ENCODE data around the gene BMPER. TPM values are rescaled to one million over a fixed set of nuclear protein-coding genes. Genes with fewer than 3 reads are reported as not detected.

The BMPER gene
- total RNA-seq, 2 donors from 2014 or later: 3.0 to 3.8 TPM

GRCh38 chr7:34067005-34067778, 161.9 kb downstream of the BMPER start:
- Histone ChIP-seq H3K27ac (no peak overlapping the region), H3K9me3 (no peaks in the 10 kb centered on the region), H3K27me3 (no peaks in the 10 kb centered on the region), H3K4me1 (no peaks in the 10 kb centered on the region), H3K36me3 (no peaks in the 10 kb centered on the region), H3K4me3 (no peak overlapping the region)
- TF ChIP-seq, protein P1, sequence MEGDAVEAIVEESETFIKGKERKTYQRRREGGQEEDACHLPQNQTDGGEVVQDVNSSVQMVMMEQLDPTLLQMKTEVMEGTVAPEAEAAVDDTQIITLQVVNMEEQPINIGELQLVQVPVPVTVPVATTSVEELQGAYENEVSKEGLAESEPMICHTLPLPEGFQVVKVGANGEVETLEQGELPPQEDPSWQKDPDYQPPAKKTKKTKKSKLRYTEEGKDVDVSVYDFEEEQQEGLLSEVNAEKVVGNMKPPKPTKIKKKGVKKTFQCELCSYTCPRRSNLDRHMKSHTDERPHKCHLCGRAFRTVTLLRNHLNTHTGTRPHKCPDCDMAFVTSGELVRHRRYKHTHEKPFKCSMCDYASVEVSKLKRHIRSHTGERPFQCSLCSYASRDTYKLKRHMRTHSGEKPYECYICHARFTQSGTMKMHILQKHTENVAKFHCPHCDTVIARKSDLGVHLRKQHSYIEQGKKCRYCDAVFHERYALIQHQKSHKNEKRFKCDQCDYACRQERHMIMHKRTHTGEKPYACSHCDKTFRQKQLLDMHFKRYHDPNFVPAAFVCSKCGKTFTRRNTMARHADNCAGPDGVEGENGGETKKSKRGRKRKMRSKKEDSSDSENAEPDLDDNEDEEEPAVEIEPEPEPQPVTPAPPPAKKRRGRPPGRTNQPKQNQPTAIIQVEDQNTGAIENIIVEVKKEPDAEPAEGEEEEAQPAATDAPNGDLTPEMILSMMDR (IDR thresholded peaks at IDR 0.05): no peak
- no peak for DNase-seq (ENCODE audit: low spot score)

DNA sequence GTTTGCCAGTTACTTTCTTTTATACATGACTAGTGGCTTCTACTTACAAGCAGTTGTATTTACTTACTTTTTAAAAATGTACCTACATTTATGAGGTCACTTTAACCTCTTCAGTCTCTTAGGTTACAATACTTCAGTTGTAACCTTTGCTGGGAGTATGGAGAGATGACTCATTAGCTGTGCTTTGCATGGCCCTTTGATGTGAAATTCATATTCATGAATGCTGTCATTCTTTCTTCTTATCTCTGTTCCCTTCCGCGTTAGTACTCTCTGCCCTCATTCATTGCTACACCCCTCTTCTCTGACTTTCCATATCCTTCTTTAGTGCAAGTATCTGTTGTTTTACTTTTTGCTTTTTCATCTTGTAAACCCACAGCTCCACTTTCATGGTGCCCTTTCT, 164.3 kb downstream of the BMPER start:
- Histone ChIP-seq H3K27me3 (no peaks in the 10 kb centered on the region), H3K4me3 (no peak overlapping the region), H3K4me1 (no peaks in the 10 kb centered on the region), H3K27ac (no peak overlapping the region), H3K36me3 (no peaks in the 10 kb centered on the region), H3K9me3 (no peaks in the 10 kb centered on the region)
- TF ChIP-seq, protein P1 (IDR thresholded peaks at IDR 0.05): no peak
- DNase-seq (ENCODE audit: low spot score): no peak

GRCh38 chr7:34070511-34071323, 165.4 kb downstream of the BMPER start:
- no peak for DNase-seq (ENCODE audit: low spot score)
- Histone ChIP-seq H3K36me3 (no peaks in the 10 kb centered on the region), H3K27me3 (no peaks in the 10 kb centered on the region), H3K4me1 (no peaks in the 10 kb centered on the region), H3K27ac (no peak overlapping the region), H3K4me3 (no peak overlapping the region), H3K9me3 (no peaks in the 10 kb centered on the region)
- TF ChIP-seq, protein P1 (IDR thresholded peaks at IDR 0.05): no peak

DNA sequence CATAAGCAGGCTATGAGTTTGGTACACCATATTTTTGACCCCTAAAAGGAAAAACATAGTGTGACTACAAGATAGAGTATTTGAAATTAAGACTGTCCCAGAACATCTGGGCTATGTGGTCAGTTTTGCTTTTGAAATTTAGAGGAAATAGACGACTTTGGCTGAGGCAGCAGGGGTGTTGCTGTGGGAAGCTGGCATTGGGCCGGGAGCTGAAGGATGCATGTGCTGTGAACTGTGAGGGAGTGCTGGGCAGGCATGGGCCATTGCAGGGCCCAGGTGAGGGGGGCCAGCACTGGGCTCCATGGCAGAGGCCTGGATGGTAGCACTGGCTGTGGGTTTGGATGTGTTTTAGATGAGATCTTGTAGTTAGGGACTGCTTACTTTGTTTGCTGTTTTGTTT, 168.3 kb downstream of the BMPER start:
- H3K36me3 ChIP-seq: no peaks in the 10 kb centered on the region
- no peaks in the 10 kb centered on the region for H3K27me3 ChIP-seq
- no peak overlapping the region for H3K4me3 ChIP-seq
- DNase-seq (ENCODE audit: low spot score): no peak
- TF ChIP-seq, protein P1 (IDR thresholded peaks at IDR 0.05): no peak
- no peaks in the 10 kb centered on the region for H3K9me3 ChIP-seq
- no peak overlapping the region for H3K27ac ChIP-seq
- H3K4me1 ChIP-seq: no peaks in the 10 kb centered on the region

GRCh38 chr7:34074421-34074820, 169.1 kb downstream of the BMPER start:
- Histone ChIP-seq H3K27ac (no peak overlapping the region), H3K27me3 (no peaks in the 10 kb centered on the region), H3K36me3 (no peaks in the 10 kb centered on the region), H3K4me3 (no peak overlapping the region), H3K9me3 (no peaks in the 10 kb centered on the region), H3K4me1 (no peaks in the 10 kb centered on the region)
- TF ChIP-seq, protein P1 (IDR thresholded peaks at IDR 0.05): no peak
- no peak for DNase-seq (ENCODE audit: low spot score)

Measured in right atrium auricular region (tissue), 2 donors.